K562 (cell line): ENCODE measurements around the gene PRKAG1. TPM values are rescaled to one million over a fixed set of nuclear protein-coding genes. Genes with fewer than 3 reads are reported as not detected.

ENCODE experiments used
- CXXC5 ChIP-seq: fragments of 250-450 bp; sonication (Bioruptor Pico); IDR thresholded peaks from 2 replicates; pipeline ENCODE4 v1.8.0; 2022; ENCODE audit warnings: inconsistent platforms, mild to moderate bottlenecking, moderate library complexity
- DPF2 ChIP-seq: fragments of 450-650 bp; IDR thresholded peaks from 2 replicates; pipeline ENCODE4 v1.6.1; 2016
- EGR1 ChIP-seq: fragments of 450-650 bp; conservative IDR thresholded peaks from 2 replicates; pipeline ENCODE4 v1.6.1; 2017; ENCODE audit warnings: mild to moderate bottlenecking
- L3MBTL2 ChIP-seq: fragments of 450-650 bp; IDR thresholded peaks from 2 replicates; pipeline ENCODE4 v1.6.1; 2016; ENCODE audit warnings: mild to moderate bottlenecking, moderate library complexity
- NFIC ChIP-seq: fragments of 450-650 bp; IDR thresholded peaks from 2 replicates; pipeline ENCODE4 v1.6.1; 2017; ENCODE audit warnings: mild to moderate bottlenecking, inconsistent platforms
- RCOR1 ChIP-seq, 2 experiments: IDR thresholded peaks; 2 replicates each; pipeline ENCODE4 v1.6.1; 2012; ENCODE audit warnings: low read depth in 2 of 2, low read length in 2 of 2, borderline replicate concordance in 1 of 2, improper control_type of control experiment in 1 of 2
- SAP30 ChIP-seq: fragments of 200-600 bp; sonication (generic); IDR thresholded peaks from 2 replicates; pipeline ENCODE4 v1.6.1; 2012; ENCODE audit warnings: borderline replicate concordance, low read depth, mild to moderate bottlenecking, moderate library complexity, low read length, control low read depth, inconsistent platforms; ENCODE audit not compliant: insufficient read depth, poor library complexity, severe bottlenecking
- ZNF184 ChIP-seq: sonication (generic); formaldehyde crosslinking; IDR thresholded peaks from 2 replicates; pipeline ENCODE4 v1.5.0; 2020; ENCODE audit warnings: missing genetic modification reagents
- ZNF282 ChIP-seq: sonication (generic); formaldehyde crosslinking; IDR thresholded peaks from 2 replicates; pipeline ENCODE4 v1.8.1; 2023; ENCODE audit warnings: missing genetic modification reagents
- ZNF764 ChIP-seq: fragments of 250-450 bp; sonication (Bioruptor Pico); IDR thresholded peaks from 2 replicates; pipeline ENCODE4 v1.4.0; 2020; ENCODE audit warnings: low read depth, mild to moderate bottlenecking, moderate library complexity
- polyA plus RNA-seq, 8 experiments: library from polyadenylated mRNA; depleted of rRNA in 4 of 8; stranded (reverse) in 5 of 8; unstranded in 3 of 8; fragments of >200 nt; fragmentation: Nextera tagmentation in 2 of 8; fragmentation: Illumina TruSeq in 1 of 8; extraction: Ambion mirVana in 2 of 8; extraction: Trizol in 1 of 8; gene quantifications; 2 replicates each; pipeline versions ENCODE4 v1.2.1 to v1.2.3, GENCODE V29; 2011 to 2014; ENCODE audit warnings: inconsistent platforms in 1 of 8, missing spikeins in 1 of 8
- total RNA-seq, 7 experiments: library from RNA; depleted of rRNA in 6 of 7; stranded (reverse); fragments of >200 nt in 6 of 7; fragmentation: Illumina TruSeq in 2 of 7; extraction: Trizol in 2 of 7; gene quantifications; 2 replicates each; pipeline versions ENCODE4 v1.2.1 to v1.2.3, GENCODE V29; 2011 to 2021; ENCODE audit warnings: low replicate concordance in 1 of 7
- TF ChIP-seq, protein P1 (sequence below): sonication (generic); formaldehyde crosslinking; IDR thresholded peaks from 2 replicates; pipeline ENCODE4 v1.9.0; 2022; ENCODE audit warnings: mild to moderate bottlenecking, missing genetic modification reagents
- TF ChIP-seq, protein P2 (sequence below): sonication (generic); formaldehyde crosslinking; IDR thresholded peaks from 2 replicates; pipeline ENCODE4 v1.8.1; 2023; ENCODE audit warnings: mild to moderate bottlenecking, missing genetic modification reagents
- TF ChIP-seq, protein P3 (sequence below): sonication (generic); formaldehyde crosslinking; IDR thresholded peaks from 2 replicates; pipeline ENCODE4 v1.8.1; 2023; ENCODE audit warnings: missing genetic modification reagents, mild to moderate bottlenecking, borderline replicate concordance
- TF ChIP-seq, protein P4 (sequence below), 2 experiments: IDR thresholded peaks in 1 of 2; conservative IDR thresholded peaks in 1 of 2; 2 replicates each; pipeline ENCODE4 v1.6.1; 2016; ENCODE audit warnings: low read depth in 2 of 2, mild to moderate bottlenecking in 1 of 2, missing compliant biosample characterization in 1 of 2, missing genetic modification characterization in 1 of 2, moderate library complexity in 1 of 2

The PRKAG1 gene
- total and polyA plus RNA-seq, 9 of the 15 experiments (the other 6 are each of a cell fraction or from before 2014, with no cell fraction given): 51.1 to 126 (median 79.1) TPM

DNA sequence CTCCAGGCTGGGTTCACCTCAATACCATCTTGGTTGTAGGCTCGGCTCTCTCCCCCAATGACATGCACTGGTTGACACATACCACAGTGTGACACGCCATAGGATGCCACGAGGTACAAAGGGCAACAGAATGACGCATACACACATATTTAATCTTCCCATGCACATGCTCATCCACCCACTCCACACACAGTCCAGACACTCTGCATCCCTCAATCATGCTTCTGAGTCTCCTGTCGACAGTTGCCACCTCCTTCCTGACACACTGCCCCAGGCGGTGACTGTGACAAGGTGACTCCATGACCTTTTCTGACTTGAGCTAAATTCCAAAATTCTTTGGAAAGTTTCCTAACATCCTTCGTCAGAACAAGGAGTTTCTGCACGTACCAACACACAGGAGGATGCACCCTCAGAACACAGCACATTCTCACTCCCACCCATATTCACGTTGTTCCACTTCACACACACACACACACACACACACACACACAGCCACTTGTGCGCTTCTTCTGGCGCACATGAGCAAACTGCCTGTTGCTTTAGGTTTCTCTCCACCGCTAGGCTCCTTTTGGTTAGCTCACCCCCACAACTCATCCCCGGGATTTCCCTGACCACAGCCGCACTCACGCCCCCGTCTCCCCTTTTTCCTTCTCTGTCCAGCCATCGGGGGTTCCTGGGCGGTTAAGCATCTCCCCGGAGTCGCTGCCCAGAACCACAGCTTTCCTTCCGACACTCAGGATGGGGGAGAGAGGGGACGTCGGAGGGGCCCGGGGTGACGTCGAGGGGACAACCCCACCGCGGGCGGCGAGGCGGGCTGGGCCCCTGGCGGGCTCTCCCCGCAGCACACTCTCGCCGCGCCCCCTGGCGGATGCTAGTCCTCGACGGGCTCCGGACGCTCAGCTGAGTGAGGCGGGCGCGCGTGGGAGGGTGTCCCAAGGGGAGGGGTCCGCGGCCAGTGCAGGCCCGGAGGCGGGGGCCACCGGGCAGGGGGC is 41.0 kb downstream of the PRKAG1 start (continued):
- TF ChIP-seq, protein P1, sequence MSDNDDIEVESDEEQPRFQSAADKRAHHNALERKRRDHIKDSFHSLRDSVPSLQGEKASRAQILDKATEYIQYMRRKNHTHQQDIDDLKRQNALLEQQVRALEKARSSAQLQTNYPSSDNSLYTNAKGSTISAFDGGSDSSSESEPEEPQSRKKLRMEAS: peak; percentile 50; the same call in 1 of the 2 replicates
- TF ChIP-seq SAP30 (no peak), L3MBTL2 (peak; percentile 89), ZNF282 (CRISPR knock-in tag) (no peak), NFIC (peak; percentile 76), ZNF764 (no peak), ZNF184 (no peak), EGR1 (peak; percentile 82), DPF2 (0 out of 2 replicates have a peak, but pooled peaks have one; percentile 18), RCOR1 (IDR thresholded peaks at IDR 0.05; ENCODE audit: borderline replicate concordance in 1 of 2, low read depth in 2 of 2, low read length in 2 of 2) (0 out of 4 replicates have a peak, but pooled peaks of 1 of the 2 experiments have one; percentile 8), CXXC5 (CRISPR knock-in tag) (peak; percentile 44; the same call in 1 of the 2 replicates)
- TF ChIP-seq, protein P2, sequence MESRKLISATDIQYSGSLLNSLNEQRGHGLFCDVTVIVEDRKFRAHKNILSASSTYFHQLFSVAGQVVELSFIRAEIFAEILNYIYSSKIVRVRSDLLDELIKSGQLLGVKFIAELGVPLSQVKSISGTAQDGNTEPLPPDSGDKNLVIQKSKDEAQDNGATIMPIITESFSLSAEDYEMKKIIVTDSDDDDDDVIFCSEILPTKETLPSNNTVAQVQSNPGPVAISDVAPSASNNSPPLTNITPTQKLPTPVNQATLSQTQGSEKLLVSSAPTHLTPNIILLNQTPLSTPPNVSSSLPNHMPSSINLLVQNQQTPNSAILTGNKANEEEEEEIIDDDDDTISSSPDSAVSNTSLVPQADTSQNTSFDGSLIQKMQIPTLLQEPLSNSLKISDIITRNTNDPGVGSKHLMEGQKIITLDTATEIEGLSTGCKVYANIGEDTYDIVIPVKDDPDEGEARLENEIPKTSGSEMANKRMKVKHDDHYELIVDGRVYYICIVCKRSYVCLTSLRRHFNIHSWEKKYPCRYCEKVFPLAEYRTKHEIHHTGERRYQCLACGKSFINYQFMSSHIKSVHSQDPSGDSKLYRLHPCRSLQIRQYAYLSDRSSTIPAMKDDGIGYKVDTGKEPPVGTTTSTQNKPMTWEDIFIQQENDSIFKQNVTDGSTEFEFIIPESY (CRISPR knock-in tag): peak; percentile 57; the same call in 1 of the 2 replicates
- TF ChIP-seq, protein P3, sequence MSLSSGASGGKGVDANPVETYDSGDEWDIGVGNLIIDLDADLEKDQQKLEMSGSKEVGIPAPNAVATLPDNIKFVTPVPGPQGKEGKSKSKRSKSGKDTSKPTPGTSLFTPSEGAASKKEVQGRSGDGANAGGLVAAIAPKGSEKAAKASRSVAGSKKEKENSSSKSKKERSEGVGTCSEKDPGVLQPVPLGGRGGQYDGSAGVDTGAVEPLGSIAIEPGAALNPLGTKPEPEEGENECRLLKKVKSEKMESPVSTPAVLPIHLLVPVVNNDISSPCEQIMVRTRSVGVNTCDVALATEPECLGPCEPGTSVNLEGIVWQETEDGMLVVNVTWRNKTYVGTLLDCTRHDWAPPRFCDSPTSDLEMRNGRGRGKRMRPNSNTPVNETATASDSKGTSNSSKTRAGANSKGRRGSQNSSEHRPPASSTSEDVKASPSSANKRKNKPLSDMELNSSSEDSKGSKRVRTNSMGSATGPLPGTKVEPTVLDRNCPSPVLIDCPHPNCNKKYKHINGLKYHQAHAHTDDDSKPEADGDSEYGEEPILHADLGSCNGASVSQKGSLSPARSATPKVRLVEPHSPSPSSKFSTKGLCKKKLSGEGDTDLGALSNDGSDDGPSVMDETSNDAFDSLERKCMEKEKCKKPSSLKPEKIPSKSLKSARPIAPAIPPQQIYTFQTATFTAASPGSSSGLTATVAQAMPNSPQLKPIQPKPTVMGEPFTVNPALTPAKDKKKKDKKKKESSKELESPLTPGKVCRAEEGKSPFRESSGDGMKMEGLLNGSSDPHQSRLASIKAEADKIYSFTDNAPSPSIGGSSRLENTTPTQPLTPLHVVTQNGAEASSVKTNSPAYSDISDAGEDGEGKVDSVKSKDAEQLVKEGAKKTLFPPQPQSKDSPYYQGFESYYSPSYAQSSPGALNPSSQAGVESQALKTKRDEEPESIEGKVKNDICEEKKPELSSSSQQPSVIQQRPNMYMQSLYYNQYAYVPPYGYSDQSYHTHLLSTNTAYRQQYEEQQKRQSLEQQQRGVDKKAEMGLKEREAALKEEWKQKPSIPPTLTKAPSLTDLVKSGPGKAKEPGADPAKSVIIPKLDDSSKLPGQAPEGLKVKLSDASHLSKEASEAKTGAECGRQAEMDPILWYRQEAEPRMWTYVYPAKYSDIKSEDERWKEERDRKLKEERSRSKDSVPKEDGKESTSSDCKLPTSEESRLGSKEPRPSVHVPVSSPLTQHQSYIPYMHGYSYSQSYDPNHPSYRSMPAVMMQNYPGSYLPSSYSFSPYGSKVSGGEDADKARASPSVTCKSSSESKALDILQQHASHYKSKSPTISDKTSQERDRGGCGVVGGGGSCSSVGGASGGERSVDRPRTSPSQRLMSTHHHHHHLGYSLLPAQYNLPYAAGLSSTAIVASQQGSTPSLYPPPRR (CRISPR knock-in tag): 0 out of 2 replicates have a peak, but pooled peaks have one; percentile 42
- TF ChIP-seq, protein P4, sequence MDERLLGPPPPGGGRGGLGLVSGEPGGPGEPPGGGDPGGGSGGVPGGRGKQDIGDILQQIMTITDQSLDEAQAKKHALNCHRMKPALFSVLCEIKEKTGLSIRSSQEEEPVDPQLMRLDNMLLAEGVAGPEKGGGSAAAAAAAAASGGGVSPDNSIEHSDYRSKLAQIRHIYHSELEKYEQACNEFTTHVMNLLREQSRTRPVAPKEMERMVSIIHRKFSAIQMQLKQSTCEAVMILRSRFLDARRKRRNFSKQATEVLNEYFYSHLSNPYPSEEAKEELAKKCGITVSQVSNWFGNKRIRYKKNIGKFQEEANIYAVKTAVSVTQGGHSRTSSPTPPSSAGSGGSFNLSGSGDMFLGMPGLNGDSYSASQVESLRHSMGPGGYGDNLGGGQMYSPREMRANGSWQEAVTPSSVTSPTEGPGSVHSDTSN (CRISPR knock-in tag; IDR thresholded peaks at IDR 0.05; ENCODE audit: low read depth): no peak
- TF ChIP-seq, protein P4 (tag; conservative IDR thresholded peaks at IDR 0.05; ENCODE audit: low read depth): no peak; the same call in 1 of the 2 replicates
